Measurements from ENCODE around the gene ATP4A.

The ATP4A gene

DNA sequence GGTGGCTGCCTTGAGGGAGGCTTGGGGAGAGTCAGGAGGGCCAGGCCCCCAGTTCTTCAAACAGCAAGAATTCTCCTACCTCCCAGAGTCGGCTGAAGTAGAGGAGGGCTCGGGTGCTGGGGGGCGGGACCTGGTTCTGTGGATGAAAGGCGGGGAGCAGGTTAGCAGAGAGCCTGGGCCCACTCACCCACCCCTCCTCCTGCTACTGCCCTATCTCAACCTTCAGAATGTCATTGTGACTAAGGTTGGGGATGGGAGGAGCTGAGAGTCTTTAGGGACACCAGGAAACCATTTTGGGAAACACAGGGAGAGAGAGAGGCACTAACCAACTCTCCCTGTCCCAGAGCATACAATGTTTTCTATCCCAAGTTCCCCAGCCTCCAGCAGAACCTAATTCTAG is 60.7 kb downstream of the ATP4A start:
- no peak overlapping the region for H3K4me3 ChIP-seq (ENCODE audit: low read depth, low read length)

GRCh38 chr19:35501684-35502083 is 61.8 kb downstream of the ATP4A start:
- TF ChIP-seq, protein P1, sequence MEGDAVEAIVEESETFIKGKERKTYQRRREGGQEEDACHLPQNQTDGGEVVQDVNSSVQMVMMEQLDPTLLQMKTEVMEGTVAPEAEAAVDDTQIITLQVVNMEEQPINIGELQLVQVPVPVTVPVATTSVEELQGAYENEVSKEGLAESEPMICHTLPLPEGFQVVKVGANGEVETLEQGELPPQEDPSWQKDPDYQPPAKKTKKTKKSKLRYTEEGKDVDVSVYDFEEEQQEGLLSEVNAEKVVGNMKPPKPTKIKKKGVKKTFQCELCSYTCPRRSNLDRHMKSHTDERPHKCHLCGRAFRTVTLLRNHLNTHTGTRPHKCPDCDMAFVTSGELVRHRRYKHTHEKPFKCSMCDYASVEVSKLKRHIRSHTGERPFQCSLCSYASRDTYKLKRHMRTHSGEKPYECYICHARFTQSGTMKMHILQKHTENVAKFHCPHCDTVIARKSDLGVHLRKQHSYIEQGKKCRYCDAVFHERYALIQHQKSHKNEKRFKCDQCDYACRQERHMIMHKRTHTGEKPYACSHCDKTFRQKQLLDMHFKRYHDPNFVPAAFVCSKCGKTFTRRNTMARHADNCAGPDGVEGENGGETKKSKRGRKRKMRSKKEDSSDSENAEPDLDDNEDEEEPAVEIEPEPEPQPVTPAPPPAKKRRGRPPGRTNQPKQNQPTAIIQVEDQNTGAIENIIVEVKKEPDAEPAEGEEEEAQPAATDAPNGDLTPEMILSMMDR (IDR thresholded peaks at IDR 0.05; ENCODE audit: low read depth, low read length) = no peak
- H3K4me3 ChIP-seq (ENCODE audit: low read depth, low read length) = no peak overlapping the region

More for the DNA sequence above, 60.7 kb downstream of the ATP4A start:
- TF ChIP-seq, protein P1 (IDR thresholded peaks at IDR 0.05; ENCODE audit: low read depth, low read length) = no peak

- H3K4me3 ChIP-seq (ENCODE audit: low read depth, low read length) = no peak overlapping the region
- TF ChIP-seq, protein P1 (IDR thresholded peaks at IDR 0.05; ENCODE audit: low read depth, low read length) = no peak
These were observed 62.8 kb downstream of the ATP4A start for GRCh38 chr19:35500611-35501010.

Measured in WI38 (cell line).